ENCODE data around the gene CPA5. TPM values are rescaled to one million over a fixed set of nuclear protein-coding genes. Genes with fewer than 3 reads are reported as not detected.
"Not testable (repeated sequence)": the region's sequence is repeated elsewhere in the genome, so short reads cannot be mapped to it uniquely, and the experiment has no call there.

Gene CPA5
- not detected for total RNA-seq

GRCh38 chr7:130344271-130344866 lies at the start of gene CPA5:
Gene CPA5 (plus strand): TSS chr7:130344816. CDS start chr7:130346486, 1,670 bp downstream.
- FAIRE-seq, result no peak
- DNase-seq (ENCODE audit: low spot score in 2 of 2), result no peak

- DNase-seq (ENCODE audit: low spot score in 2 of 2) (no peak), FAIRE-seq (no peak)
Observed at GRCh38 chr7:130296221-130296951, 48.2 kb upstream of the CPA5 start.

GRCh38 chr7:130297628-130298543 lies 46.7 kb upstream of the CPA5 start:
- no peak for FAIRE-seq
- DNase-seq (ENCODE audit: low spot score in 2 of 2), result no peak

GRCh38 chr7:130298544-130299326 lies 45.9 kb upstream of the CPA5 start:
- no peak for FAIRE-seq
- no peak for DNase-seq (ENCODE audit: low spot score in 2 of 2)

GRCh38 chr7:130299866-130300265 lies 44.8 kb upstream of the CPA5 start:
- DNase-seq (ENCODE audit: low spot score in 2 of 2) (no peak), FAIRE-seq (no peak)

GRCh38 chr7:130301501-130302020 lies 43.1 kb upstream of the CPA5 start:
- FAIRE-seq (no peak), DNase-seq (ENCODE audit: low spot score in 2 of 2) (no peak)

- no peak for FAIRE-seq
- no peak for DNase-seq (ENCODE audit: low spot score in 2 of 2)
Observed at GRCh38 chr7:130302649-130303048, 42.0 kb upstream of the CPA5 start.

GRCh38 chr7:130303127-130303526 lies 41.5 kb upstream of the CPA5 start:
- no peak for DNase-seq (ENCODE audit: low spot score in 2 of 2)
- no peak for FAIRE-seq

- DNase-seq (ENCODE audit: low spot score in 2 of 2) (no peak), FAIRE-seq (no peak)
Observed at GRCh38 chr7:130303551-130303950, 41.1 kb upstream of the CPA5 start.

GRCh38 chr7:130303982-130304381 lies 40.6 kb upstream of the CPA5 start:
- DNase-seq (ENCODE audit: low spot score in 2 of 2) (no peak), FAIRE-seq (no peak)

- FAIRE-seq (no peak), DNase-seq (ENCODE audit: low spot score in 2 of 2) (no peak)
Observed at GRCh38 chr7:130304878-130305277, 39.7 kb upstream of the CPA5 start.

- FAIRE-seq (no peak), DNase-seq (ENCODE audit: low spot score in 2 of 2) (no peak)
Observed at GRCh38 chr7:130305433-130306042, 39.1 kb upstream of the CPA5 start.

GRCh38 chr7:130309986-130310385 lies 34.6 kb upstream of the CPA5 start:
- no peak for DNase-seq (ENCODE audit: low spot score in 2 of 2)
- FAIRE-seq, result no peak

- FAIRE-seq (no peak), DNase-seq (ENCODE audit: low spot score in 2 of 2) (no peak)
Observed at GRCh38 chr7:130314305-130314704, 30.3 kb upstream of the CPA5 start.

- DNase-seq (ENCODE audit: low spot score in 2 of 2) (no peak), FAIRE-seq (no peak)
Observed at GRCh38 chr7:130319541-130319940, 25.1 kb upstream of the CPA5 start.

GRCh38 chr7:130321542-130322229 lies 22.9 kb upstream of the CPA5 start:
- not testable (repeated sequence) for FAIRE-seq; DNase-seq (ENCODE audit: low spot score in 2 of 2)

- no peak for FAIRE-seq
- no peak for DNase-seq (ENCODE audit: low spot score in 2 of 2)
Observed at GRCh38 chr7:130322615-130323014, 22.0 kb upstream of the CPA5 start.

- FAIRE-seq (no peak), DNase-seq (ENCODE audit: low spot score in 2 of 2) (no peak)
Observed at GRCh38 chr7:130324306-130324943, 20.2 kb upstream of the CPA5 start.

GRCh38 chr7:130329681-130330080 lies 14.9 kb upstream of the CPA5 start:
- DNase-seq (ENCODE audit: low spot score in 2 of 2) (no peak), FAIRE-seq (no peak)

All from frontal cortex (tissue), 4 donors.